Ovary (tissue), 9 donors: ENCODE data around the gene ABCC1. TPM values are rescaled to one million over a fixed set of nuclear protein-coding genes. Genes with fewer than 3 reads are reported as not detected.
"Not testable (repeated sequence)": the region's sequence is repeated elsewhere in the genome, so short reads cannot be mapped to it uniquely, and the experiment has no call there.

ENCODE experiments used
- DNase-seq, 5 donors: peaks; one replicate each; pipeline ENCODE4 v3.0.0-alpha.2; 2019 to 2020
- H3K27ac ChIP-seq, 2 donors: fragments of 200-600 bp; one replicate each; pipeline versions ENCODE4 v1.5.1 to v1.8.0; 2019 to 2022
- H3K27me3 ChIP-seq: fragments of 200-600 bp; one replicate; pipeline ENCODE4 v1.8.0; 2022
- H3K36me3 ChIP-seq: fragments of 200-600 bp; sonication (generic); one replicate; pipeline ENCODE4 v1.5.1; 2019
- H3K4me1 ChIP-seq: one replicate; pipeline ENCODE4 v1.8.1; 2013; ENCODE audit warnings: mild to moderate bottlenecking, moderate library complexity; ENCODE audit not compliant: insufficient read depth
- H3K4me3 ChIP-seq: fragments of 200-600 bp; sonication (generic); one replicate; pipeline ENCODE4 v1.5.1; 2017
- H3K9me3 ChIP-seq, 2 donors: fragments of 200-600 bp in 1 of 2; sonication (generic) in 1 of 2; one replicate each; pipeline versions ENCODE4 v1.5.1 to v1.8.1; 2013 to 2019; ENCODE audit warnings: mild to moderate bottlenecking in 1 of 2, moderate library complexity in 1 of 2
- EP300 ChIP-seq: sonication (generic); formaldehyde crosslinking; IDR thresholded peaks from one replicate; pipeline ENCODE4 v1.6.1; 2017; ENCODE audit warnings: antibody characterized with exemption
- POLR2A ChIP-seq: fragments of 450-650 bp; IDR thresholded peaks from one replicate; pipeline ENCODE4 v1.6.1; 2017; ENCODE audit warnings: antibody characterized with exemption, mild to moderate bottlenecking, moderate library complexity
- WGBS, 3 donors: extraction: QIAGEN DNeasy Blood & Tissue Kit in 1 of 3; methylation state at CpG; one replicate each; pipeline versions ENCODE4 v1.1.5 to v1.1.7; 2013 to 2017; 5-methylcytosine and 5-hydroxymethylcytosine counted together
- intact Hi-C, 4 donors: fragments of 100-400 bp; cut with DNase I; formaldehyde crosslinking; loops; one replicate each; pipeline versions ENCODE4 v1.11.0 to v1.15.1; 2022 to 2023
- polyA plus RNA-seq, 2 donors: library from polyadenylated mRNA; stranded (reverse); fragments of 200-250 nt in 1 of 2; fragments of 350-450 nt in 1 of 2; fragmentation: Illumina TruSeq in 1 of 2; extraction: RNeasy Lipid Tissue Mini Kit (QIAGEN cat#74804) in 1 of 2; gene quantifications; one replicate each; pipeline ENCODE4 v1.2.3, GENCODE V29; 2013 to 2014
- total RNA-seq, 7 donors: library from RNA; depleted of rRNA in 2 of 7; stranded (reverse); fragments of >200 nt in 2 of 7; fragmentation: NEBNext Ultra II Directional in 3 of 7; extraction: Animal tissue kit (Norgen Biotek cat#: 25700) in 3 of 7; gene quantifications; one replicate each; pipeline versions ENCODE4 v1.1.0 to v1.2.4, GENCODE V29; 2016 to 2023
- TF ChIP-seq, protein P1 (sequence below), 3 donors: fragments of 450-650 bp in 2 of 3; fragments of 200-600 bp in 1 of 3; IDR thresholded peaks; one replicate each; pipeline versions ENCODE4 v1.5.1 to v1.8.0; 2016 to 2022; ENCODE audit warnings: antibody characterized with exemption in 3 of 3, mild to moderate bottlenecking in 1 of 3
- donor health status: DM: no; HTN: no; CAD: no; lungs with moderate emphysema.
- donor health status: DM: no; HTN: no; CAD: no.
- donor health status: Bipolar disorder and iron deficiency.
- donor health status: DM: yes; HTN: yes; CAD: no.
- donor health status: DM: no; HTN: no; CAD: no.
- donor health status: DM: yes; HTN: yes; CAD: no.

The ABCC1 gene
- total and polyA plus RNA-seq, 9 donors: 10.0 to 31.1 (median 20.9) TPM

DNA sequence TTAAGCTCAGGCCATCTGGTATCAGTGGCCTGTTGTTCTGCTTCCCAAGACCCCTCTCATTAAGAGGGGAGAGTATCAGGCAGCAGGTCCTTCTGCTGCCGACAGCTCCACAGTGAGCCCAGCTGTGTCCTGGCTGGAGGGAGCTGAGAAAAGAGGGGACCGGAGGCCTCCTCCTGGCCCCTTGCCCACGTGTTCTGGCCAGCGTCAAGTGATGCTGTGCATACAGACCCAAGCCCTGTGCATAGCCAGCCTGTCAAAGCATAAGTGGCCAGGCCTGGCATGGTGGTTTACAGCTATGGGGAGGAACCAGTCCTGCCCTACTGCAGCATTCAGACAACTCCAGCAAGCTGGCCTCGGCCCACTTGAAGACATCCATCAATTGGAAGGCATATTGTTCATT is 225.9 kb downstream of the ABCC1 start:
- TF ChIP-seq EP300: no peak
- TF ChIP-seq, protein P1, sequence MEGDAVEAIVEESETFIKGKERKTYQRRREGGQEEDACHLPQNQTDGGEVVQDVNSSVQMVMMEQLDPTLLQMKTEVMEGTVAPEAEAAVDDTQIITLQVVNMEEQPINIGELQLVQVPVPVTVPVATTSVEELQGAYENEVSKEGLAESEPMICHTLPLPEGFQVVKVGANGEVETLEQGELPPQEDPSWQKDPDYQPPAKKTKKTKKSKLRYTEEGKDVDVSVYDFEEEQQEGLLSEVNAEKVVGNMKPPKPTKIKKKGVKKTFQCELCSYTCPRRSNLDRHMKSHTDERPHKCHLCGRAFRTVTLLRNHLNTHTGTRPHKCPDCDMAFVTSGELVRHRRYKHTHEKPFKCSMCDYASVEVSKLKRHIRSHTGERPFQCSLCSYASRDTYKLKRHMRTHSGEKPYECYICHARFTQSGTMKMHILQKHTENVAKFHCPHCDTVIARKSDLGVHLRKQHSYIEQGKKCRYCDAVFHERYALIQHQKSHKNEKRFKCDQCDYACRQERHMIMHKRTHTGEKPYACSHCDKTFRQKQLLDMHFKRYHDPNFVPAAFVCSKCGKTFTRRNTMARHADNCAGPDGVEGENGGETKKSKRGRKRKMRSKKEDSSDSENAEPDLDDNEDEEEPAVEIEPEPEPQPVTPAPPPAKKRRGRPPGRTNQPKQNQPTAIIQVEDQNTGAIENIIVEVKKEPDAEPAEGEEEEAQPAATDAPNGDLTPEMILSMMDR (IDR thresholded peaks at IDR 0.05): no peak
- TF ChIP-seq POLR2A: no peak
- Histone ChIP-seq H3K27me3 (no peaks in the 10 kb centered on the region), H3K9me3 (no peaks in the 10 kb centered on the region), H3K4me1 (no peaks in the 10 kb centered on the region), H3K4me3 (no peak overlapping the region), H3K27ac (no peak overlapping the region), H3K36me3 (no peaks in the 10 kb centered on the region)
- DNase-seq: no peak
- intact Hi-C loops: no loop called here
- 44 to 52% (median 45%) methylated on average over 4 to 5 of the region's 5 CpGs for WGBS, 3 donors

DNA sequence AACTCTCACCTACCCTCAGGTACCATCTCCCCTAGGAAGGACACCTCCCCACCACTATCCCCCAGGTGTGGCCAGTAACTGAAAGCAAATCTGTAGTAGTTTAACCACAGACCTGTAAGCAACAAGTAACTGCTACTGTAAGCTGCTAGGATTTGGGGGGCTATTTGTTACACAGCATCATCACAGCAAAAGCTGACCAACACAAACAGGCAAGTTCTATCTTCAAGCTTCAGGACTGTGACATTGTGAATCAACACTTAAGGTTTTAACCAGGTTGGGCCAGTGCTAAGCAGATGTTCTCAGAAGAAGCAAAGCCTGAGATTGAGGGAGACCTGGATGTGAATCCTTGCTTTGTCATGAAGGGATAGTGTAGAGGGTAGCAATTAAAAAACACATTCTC is 226.9 kb downstream of the ABCC1 start:
- no peaks in the 10 kb centered on the region for H3K36me3 ChIP-seq
- intact Hi-C loops: no loop called here
- H3K27ac ChIP-seq: no peak overlapping the region
- TF ChIP-seq, protein P1 (IDR thresholded peaks at IDR 0.05): no peak
- no peak for TF ChIP-seq POLR2A
- TF ChIP-seq EP300: no peak
- DNase-seq: no peak
- H3K4me1 ChIP-seq: no peaks in the 10 kb centered on the region
- no peaks in the 10 kb centered on the region for H3K9me3 ChIP-seq
- H3K4me3 ChIP-seq: no peak overlapping the region
- H3K27me3 ChIP-seq: no peaks in the 10 kb centered on the region

DNA sequence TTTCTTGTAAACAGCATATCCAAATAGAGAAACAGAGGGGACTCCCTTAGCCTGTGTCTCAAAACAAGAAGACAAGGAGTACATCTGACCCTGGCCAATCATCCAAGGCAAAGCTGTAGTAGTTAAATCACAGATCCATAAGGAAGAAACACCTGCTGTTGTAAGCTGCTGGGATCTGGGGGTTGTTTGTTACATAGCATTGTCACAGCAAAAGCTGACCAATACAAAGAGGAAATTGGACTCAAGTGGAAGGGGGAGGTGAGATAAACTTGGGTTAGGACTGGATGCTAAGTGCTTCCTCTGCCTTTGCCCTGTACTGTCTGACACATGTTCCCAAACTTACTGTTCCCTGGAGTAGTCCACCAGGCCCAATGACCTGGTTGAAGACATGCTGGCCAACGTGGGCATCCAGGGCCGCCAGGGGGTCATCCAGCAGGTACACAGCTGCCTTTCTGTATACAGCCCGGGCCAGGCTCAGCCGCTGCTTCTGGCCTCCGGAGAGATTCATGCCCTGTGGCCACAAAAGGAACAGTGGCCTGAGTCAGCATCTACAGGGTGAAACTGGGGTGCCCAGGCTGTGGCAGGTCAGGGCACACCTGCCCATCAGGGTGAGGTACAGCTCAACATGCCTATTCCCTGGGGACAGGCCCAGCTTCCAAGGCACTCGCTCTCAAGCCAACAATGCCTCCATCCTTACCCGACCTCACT is 229.2 kb downstream of the ABCC1 start:
- Histone ChIP-seq H3K4me3 (no peak overlapping the region), H3K4me1 (no peaks in the 10 kb centered on the region), H3K9me3 (no peaks in the 10 kb centered on the region), H3K27ac (no peak overlapping the region), H3K36me3 (no peaks in the 10 kb centered on the region), H3K27me3 (no peaks in the 10 kb centered on the region)
- intact Hi-C loops: no loop called here
- TF ChIP-seq EP300 (no peak), POLR2A (no peak)
- TF ChIP-seq, protein P1 (IDR thresholded peaks at IDR 0.05): no peak
- WGBS, 3 donors: 94 to 95% (median 94%) methylated on average over 7 of the region's 7 CpGs
- no peak for DNase-seq

DNA sequence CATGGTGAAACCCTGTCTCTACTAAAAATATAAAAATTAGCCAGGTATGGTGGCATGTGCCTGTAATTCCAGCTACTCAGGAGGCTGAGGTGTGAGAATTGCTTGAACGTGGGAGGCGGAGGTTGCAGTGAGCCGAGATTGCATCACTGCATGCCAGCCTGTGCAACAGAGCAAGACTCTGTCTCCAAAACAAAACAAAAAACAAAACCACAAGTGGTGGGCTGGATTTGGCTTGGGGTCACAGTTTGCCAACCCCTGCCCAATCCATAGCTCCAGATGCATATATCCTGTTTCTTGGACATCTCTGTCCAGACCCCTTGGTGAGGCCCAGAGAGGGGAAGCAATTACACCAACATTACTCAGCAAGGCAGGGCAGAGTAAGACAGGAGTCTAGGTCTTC is 232.3 kb downstream of the ABCC1 start:
- intact Hi-C loops, H3K27ac ChIP-seq, H3K4me3 ChIP-seq, H3K4me1 ChIP-seq, H3K36me3 ChIP-seq, H3K9me3 ChIP-seq, DNase-seq, H3K27me3 ChIP-seq: not testable (repeated sequence)
- 71 to 79% (median 76%) methylated on average over 3 of the region's 3 CpGs for WGBS, 3 donors

DNA sequence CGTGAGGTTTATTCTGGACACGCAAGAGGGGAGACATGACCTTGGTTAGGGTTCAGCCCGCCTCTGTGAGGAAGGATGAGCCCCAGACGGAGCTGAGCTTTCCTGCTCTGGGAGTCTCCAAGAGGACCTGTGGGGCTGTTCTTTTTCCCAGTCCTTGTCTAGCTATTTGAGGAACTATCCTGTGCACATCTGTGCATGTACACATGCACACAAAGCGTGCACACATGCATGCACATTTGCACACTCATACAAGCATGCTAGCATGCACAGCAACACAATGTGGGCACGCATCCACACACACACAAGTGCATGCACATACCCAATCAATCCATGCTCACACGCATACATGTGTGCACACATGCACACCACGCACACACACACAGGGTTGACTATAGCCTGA is 233.5 kb downstream of the ABCC1 start:
- Histone ChIP-seq H3K27me3 (no peaks in the 10 kb centered on the region), H3K4me3 (no peak overlapping the region), H3K9me3 (no peaks in the 10 kb centered on the region), H3K36me3 (no peaks in the 10 kb centered on the region), H3K27ac (no peak overlapping the region), H3K4me1 (no peaks in the 10 kb centered on the region)
- TF ChIP-seq, protein P1 (IDR thresholded peaks at IDR 0.05): no peak
- TF ChIP-seq POLR2A (no peak), EP300 (no peak)
- 58 to 77% (median 58%) methylated on average over 8 of the region's 8 CpGs for WGBS, 3 donors
- DNase-seq: no peak
- intact Hi-C loops: no loop called here
